GM19438 (cell line): ENCODE measurements around the gene EMC10.
"Not testable (repeated sequence)": the region's sequence is repeated elsewhere in the genome, so short reads cannot be mapped to it uniquely, and the experiment has no call there.

Source experiments
- ATAC-seq: cut with Tn5 transposase; IDR thresholded peaks from one replicate; pipeline ENCODE4 v1.9.1; 2021; ENCODE audit warnings: low read depth; ENCODE audit not compliant: unreplicated experiment

Gene EMC10

GRCh38 chr19:50512999-50513745, 36.9 kb downstream of the EMC10 start:
- no peak for ATAC-seq

- no peak for ATAC-seq
Measured at GRCh38 chr19:50513746-50514345, 37.5 kb downstream of the EMC10 start, which contains the start of gene ASPDH. TSS of gene ASPDH (minus strand) at chr19:50513913. CDS start at chr19:50513823, 90 bp downstream.

- ATAC-seq, result no peak
Measured at GRCh38 chr19:50514346-50515167, 38.2 kb downstream of the EMC10 start.

- ATAC-seq, result no peak
Measured at GRCh38 chr19:50515168-50515561, 38.9 kb downstream of the EMC10 start.

- ATAC-seq, result no peak
Measured at GRCh38 chr19:50516456-50516855, 40.1 kb downstream of the EMC10 start.

- ATAC-seq, result no peak
Measured at GRCh38 chr19:50516964-50517703, 40.8 kb downstream of the EMC10 start.

GRCh38 chr19:50517704-50518075, 41.4 kb downstream of the EMC10 start:
- ATAC-seq, result no peak

GRCh38 chr19:50518091-50519005, 42.0 kb downstream of the EMC10 start:
- ATAC-seq, result no peak

GRCh38 chr19:50519006-50519575, 42.8 kb downstream of the EMC10 start:
- no peak for ATAC-seq

GRCh38 chr19:50520822-50521465, 44.6 kb downstream of the EMC10 start:
- ATAC-seq, result no peak

- ATAC-seq, result no peak
Measured at GRCh38 chr19:50522881-50523280, 46.6 kb downstream of the EMC10 start.

GRCh38 chr19:50528052-50528451, 51.7 kb downstream of the EMC10 start:
- ATAC-seq, result not testable (repeated sequence)

- no peak for ATAC-seq
Measured at GRCh38 chr19:50531171-50531612, 54.9 kb downstream of the EMC10 start.

- no peak for ATAC-seq
Measured at GRCh38 chr19:50532952-50533351, 56.6 kb downstream of the EMC10 start.

- no peak for ATAC-seq
Measured at GRCh38 chr19:50534478-50534877, 58.2 kb downstream of the EMC10 start.

- ATAC-seq, result no peak
Measured at GRCh38 chr19:50535672-50536187, 59.4 kb downstream of the EMC10 start.

- no peak for ATAC-seq
Measured at GRCh38 chr19:50536662-50537305, 60.5 kb downstream of the EMC10 start.

GRCh38 chr19:50537306-50537685, 61.0 kb downstream of the EMC10 start:
- no peak for ATAC-seq
